PC-3 (cell line): ENCODE data around the gene CAMTA2.

Source experiments
- EZH2 ChIP-seq: fragments of 300-600 bp; sonication (generic); IDR thresholded peaks from one replicate; pipeline ENCODE4 v1.6.1; 2017; ENCODE audit warnings: antibody characterized with exemption, mild to moderate bottlenecking, low read length; ENCODE audit not compliant: unreplicated experiment
- TF ChIP-seq, protein P1 (sequence below): fragments of 300-600 bp; sonication (generic); conservative IDR thresholded peaks from 2 replicates; pipeline ENCODE4 v1.5.1; 2017; ENCODE audit warnings: antibody characterized with exemption, low read depth, mild to moderate bottlenecking, low read length

DNA sequence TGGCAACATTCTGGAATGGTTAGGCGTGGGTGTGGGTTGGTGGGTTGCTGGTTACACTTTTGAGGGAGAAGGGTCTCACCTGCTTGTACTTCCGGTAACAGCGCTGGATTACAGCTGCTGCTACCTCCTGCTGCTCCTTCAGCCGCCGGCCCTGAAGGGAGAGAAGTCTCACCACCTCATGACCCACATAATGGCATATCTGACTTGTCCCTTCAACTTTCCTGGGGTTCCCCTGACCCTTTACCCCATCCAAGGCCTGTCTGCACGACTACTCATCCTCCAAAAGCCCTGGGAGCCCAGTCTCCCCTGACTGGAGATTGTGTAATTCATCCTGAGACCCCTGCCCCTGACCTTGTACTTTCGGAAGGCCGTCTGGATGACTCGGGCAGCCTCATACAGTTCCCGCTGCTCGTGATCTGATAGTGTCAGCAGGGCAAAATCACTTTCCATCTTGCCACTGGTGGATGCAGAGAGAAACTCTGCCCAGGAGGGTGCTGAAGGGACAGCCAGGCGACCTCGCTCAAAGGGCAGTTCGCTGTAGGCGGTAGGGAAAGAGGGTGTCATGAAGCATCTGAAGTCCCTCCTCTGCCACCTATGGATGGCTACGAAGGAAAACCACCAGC, 17.8 kb downstream of the CAMTA2 start:
- TF ChIP-seq, protein P1, sequence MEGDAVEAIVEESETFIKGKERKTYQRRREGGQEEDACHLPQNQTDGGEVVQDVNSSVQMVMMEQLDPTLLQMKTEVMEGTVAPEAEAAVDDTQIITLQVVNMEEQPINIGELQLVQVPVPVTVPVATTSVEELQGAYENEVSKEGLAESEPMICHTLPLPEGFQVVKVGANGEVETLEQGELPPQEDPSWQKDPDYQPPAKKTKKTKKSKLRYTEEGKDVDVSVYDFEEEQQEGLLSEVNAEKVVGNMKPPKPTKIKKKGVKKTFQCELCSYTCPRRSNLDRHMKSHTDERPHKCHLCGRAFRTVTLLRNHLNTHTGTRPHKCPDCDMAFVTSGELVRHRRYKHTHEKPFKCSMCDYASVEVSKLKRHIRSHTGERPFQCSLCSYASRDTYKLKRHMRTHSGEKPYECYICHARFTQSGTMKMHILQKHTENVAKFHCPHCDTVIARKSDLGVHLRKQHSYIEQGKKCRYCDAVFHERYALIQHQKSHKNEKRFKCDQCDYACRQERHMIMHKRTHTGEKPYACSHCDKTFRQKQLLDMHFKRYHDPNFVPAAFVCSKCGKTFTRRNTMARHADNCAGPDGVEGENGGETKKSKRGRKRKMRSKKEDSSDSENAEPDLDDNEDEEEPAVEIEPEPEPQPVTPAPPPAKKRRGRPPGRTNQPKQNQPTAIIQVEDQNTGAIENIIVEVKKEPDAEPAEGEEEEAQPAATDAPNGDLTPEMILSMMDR = no peak
- TF ChIP-seq EZH2 = no peak
